GM23338 (cell line): Measurements from ENCODE around the gene UHRF1. TPM values are rescaled to one million over a fixed set of nuclear protein-coding genes. Genes with fewer than 3 reads are reported as not detected.

ENCODE experiments used
- ATAC-seq: fragments of 200-7000 bp; cut with Tn5 transposase; 3 replicates; pipeline ENCODE4 v1.9.1; 2020
- DNase-seq: peaks from one replicate; pipeline ENCODE4 v3.0.0-alpha.2; 2015; ENCODE audit warnings: low spot score
- H2AFZ ChIP-seq: fragments of 200-600 bp; sonication (generic); 2 replicates; pipeline ENCODE4 v1.8.0; 2016; ENCODE audit warnings: antibody characterized with exemption, mild to moderate bottlenecking, moderate library complexity
- H3F3A ChIP-seq: fragments of 200-600 bp; sonication (generic); replicated peaks from 2 replicates; pipeline ENCODE4 v1.8.0; 2017; ENCODE audit warnings: antibody characterized with exemption, mixed run types, low read depth
- H3K27ac ChIP-seq: fragments of 200-600 bp; sonication (generic); 2 replicates; pipeline ENCODE4 v1.6.1; 2016; ENCODE audit warnings: low read depth
- H3K27me3 ChIP-seq: fragments of 200-600 bp; sonication (generic); 2 replicates; pipeline ENCODE4 v1.8.0; 2016; ENCODE audit warnings: mild to moderate bottlenecking, mixed run types, moderate library complexity; ENCODE audit not compliant: insufficient read depth
- H3K36me3 ChIP-seq: fragments of 200-600 bp; sonication (generic); 2 replicates; pipeline ENCODE4 v1.8.0; 2016; ENCODE audit warnings: mild to moderate bottlenecking; ENCODE audit not compliant: insufficient read depth
- H3K4me1 ChIP-seq: fragments of 200-600 bp; sonication (generic); 2 replicates; pipeline ENCODE4 v1.8.0; 2016; ENCODE audit warnings: mild to moderate bottlenecking, moderate library complexity; ENCODE audit not compliant: insufficient read depth
- H3K4me2 ChIP-seq: fragments of 200-600 bp; sonication (generic); 2 replicates; pipeline ENCODE4 v1.7.1; 2017; ENCODE audit warnings: mixed run types
- H3K4me3 ChIP-seq: fragments of 200-600 bp; sonication (generic); 2 replicates; pipeline ENCODE4 v1.6.1; 2016; ENCODE audit warnings: mixed run types
- H3K79me2 ChIP-seq: fragments of 200-600 bp; sonication (generic); replicated peaks from 2 replicates; pipeline ENCODE4 v1.8.0; 2017; ENCODE audit warnings: mild to moderate bottlenecking; ENCODE audit not compliant: insufficient read depth
- H3K9me2 ChIP-seq: fragments of 200-600 bp; sonication (generic); 2 replicates; pipeline ENCODE4 v1.8.0; 2017; ENCODE audit not compliant: insufficient read depth
- H4K20me1 ChIP-seq: fragments of 200-600 bp; sonication (generic); replicated peaks from 2 replicates; pipeline ENCODE4 v1.8.0; 2017; ENCODE audit warnings: mild to moderate bottlenecking; ENCODE audit not compliant: insufficient read depth
- H3K27ac Mint-ChIP-seq: 2 replicates; pipeline ENCODE4 v1.8.0; 2020; ENCODE audit warnings: inconsistent platforms, mild to moderate bottlenecking, moderate library complexity, mixed read lengths
- H3K27me3 Mint-ChIP-seq: 3 replicates; pipeline ENCODE4 v1.8.0; 2022; ENCODE audit warnings: low read depth, mild to moderate bottlenecking, moderate library complexity, mixed read lengths, inconsistent platforms; ENCODE audit not compliant: insufficient read depth, poor library complexity
- H3K36me3 Mint-ChIP-seq: 3 replicates; pipeline ENCODE4 v1.8.0; 2021; ENCODE audit warnings: low read depth, mild to moderate bottlenecking, inconsistent platforms, moderate library complexity, mixed read lengths
- H3K4me1 Mint-ChIP-seq: 3 replicates; pipeline ENCODE4 v1.8.0; 2020; ENCODE audit warnings: mild to moderate bottlenecking, inconsistent platforms, mixed read lengths
- H3K4me3 Mint-ChIP-seq: 3 replicates; pipeline ENCODE4 v1.8.0; 2021; ENCODE audit warnings: moderate library complexity, mild to moderate bottlenecking, inconsistent platforms, mixed read lengths
- H3K9me3 Mint-ChIP-seq: 3 replicates; pipeline ENCODE4 v1.8.0; 2020; ENCODE audit warnings: moderate library complexity, mild to moderate bottlenecking, inconsistent platforms, mixed read lengths
- EZH2 ChIP-seq: fragments of 200-600 bp; sonication (generic); IDR thresholded peaks from one replicate; pipeline ENCODE4 v1.8.0; 2017; ENCODE audit warnings: antibody characterized with exemption, mild to moderate bottlenecking, low read depth; ENCODE audit not compliant: unreplicated experiment
- REST ChIP-seq: IDR thresholded peaks from one replicate; pipeline ENCODE4 v1.6.1; 2018; ENCODE audit warnings: antibody characterized with exemption; ENCODE audit not compliant: unreplicated experiment
- ZNF114 ChIP-seq: fragments of 250-450 bp; sonication (Bioruptor Pico); IDR thresholded peaks from 2 replicates; pipeline ENCODE4 v1.5.0; 2020; ENCODE audit warnings: mild to moderate bottlenecking, moderate library complexity
- ZNF331 ChIP-seq: fragments of 250-450 bp; sonication (Bioruptor Pico); IDR thresholded peaks from 2 replicates; pipeline ENCODE4 v1.5.0; 2020; ENCODE audit warnings: low read depth, mild to moderate bottlenecking, moderate library complexity
- ZNF462 ChIP-seq: fragments of 250-450 bp; sonication (Bioruptor Pico); IDR thresholded peaks from 2 replicates; pipeline ENCODE4 v1.5.0; 2020; ENCODE audit warnings: mild to moderate bottlenecking, moderate library complexity
- polyA plus RNA-seq: library from polyadenylated mRNA; unstranded; fragments of >200 nt; fragmentation: Nextera tagmentation; extraction: Ambion mirVana; gene quantifications from 2 replicates; pipeline ENCODE4 v1.2.1, GENCODE V29; 2016
- total RNA-seq: library from RNA; depleted of rRNA; stranded (reverse); fragments of >200 nt; shearing (Covaris generic); gene quantifications from 2 replicates; pipeline ENCODE4 v1.2.3, GENCODE V29; 2014

Gene UHRF1
- total and polyA plus RNA-seq, 2 experiments from 2014 or later, result 20.3 to 45.7 TPM

- no peak overlapping the region for H2AFZ ChIP-seq
- ATAC-seq (no peak), DNase-seq (no peak)
- no peak overlapping the region for H3K4me2 ChIP-seq
- no peaks in the 10 kb centered on the region for H3K9me2 ChIP-seq
- H4K20me1 ChIP-seq, result peaks cover 23% of the 10 kb centered on the region; the same call in 1 of the 2 replicates
- no peaks in the 10 kb centered on the region for H3K36me3 ChIP-seq
- Mint-ChIP-seq H3K36me3 (no peaks in the 10 kb centered on the region; the same call in 2 of the 3 replicates), H3K4me3 (no peak overlapping the region), H3K27me3 (peaks cover 3% of the 10 kb centered on the region), H3K9me3 (no peaks in the 10 kb centered on the region), H3K27ac (no peak overlapping the region), H3K4me1 (no peaks in the 10 kb centered on the region; the same call in 2 of the 3 replicates)
- H3K4me3 ChIP-seq, result no peak overlapping the region
- peaks cover 4% of the 10 kb centered on the region; the same call in 1 of the 2 replicates for H3F3A ChIP-seq
- TF ChIP-seq EZH2 (no peak), REST (no peak), ZNF462 (CRISPR knock-in tag) (no peak), ZNF114 (CRISPR knock-in tag) (no peak), ZNF331 (CRISPR knock-in tag) (no peak)
- H3K79me2 ChIP-seq, result peaks cover 74% of the 10 kb centered on the region
- no peak overlapping the region for H3K27ac ChIP-seq
- H3K4me1 ChIP-seq, result no peaks in the 10 kb centered on the region
- no peaks in the 10 kb centered on the region for H3K27me3 ChIP-seq
These were observed 87.4 kb downstream of the UHRF1 start for GRCh38 chr19:4996701-4997100.
